Endothelial cell of umbilical vein (primary cell): ENCODE measurements around the gene TKFC. TPM values are rescaled to one million over a fixed set of nuclear protein-coding genes. Genes with fewer than 3 reads are reported as not detected.

Experiments
- BruUV-seq: library from RNA; stranded (reverse); fragments of 400-500 nt; replicated peaks from 2 replicates; lab custom pipeline; 2021; lab: Mats Ljungman, UMichigan
- CTCF ChIA-PET: fragments of 300-600, 350-600 bp; sonication (Branson Sonifier 250); formaldehyde crosslinking; loops from one replicate; lab custom pipeline; 2021; ENCODE audit warnings: antibody characterized with exemption, inconsistent platforms; lab: Charles Lee
- POLR2A ChIA-PET: fragments of 300-600, 350-600 bp; sonication (Branson Sonifier 250); formaldehyde crosslinking; loops from one replicate; lab custom pipeline; 2021; ENCODE audit warnings: antibody characterized with exemption, inconsistent platforms; lab: Charles Lee
- DNase-seq: peaks from one replicate; pipeline ENCODE4 v3.0.0-alpha.2; 2011; ENCODE audit warnings: low read depth, low spot score
- FAIRE-seq: peaks from 2 replicates; lab custom pipeline; 2011; peaks lifted over from hg19 to GRCh38; lab: Jason Lieb, UNC
- H2AFZ ChIP-seq: 2 replicates; pipeline ENCODE4 v1.6.0; 2012; ENCODE audit warnings: low read depth, low read length, control low read depth, inconsistent platforms
- H3K27ac ChIP-seq: 2 replicates; pipeline ENCODE4 v1.5.1; 2011; ENCODE audit warnings: low read depth, mild to moderate bottlenecking, control low read depth, low read length, moderate library complexity; ENCODE audit not compliant: insufficient read depth
- H3K27me3 ChIP-seq, 2 experiments: 2 replicates each; pipeline versions ENCODE4 v1.6.0 to v1.6.1; 2011; ENCODE audit warnings: low read length in 2 of 2, mixed read lengths in 1 of 2; ENCODE audit not compliant: control insufficient read depth in 2 of 2, insufficient read depth in 2 of 2
- H3K36me3 ChIP-seq, 2 experiments: 2 replicates in 1 of 2; 3 replicates in 1 of 2; pipeline ENCODE4 v1.5.1; 2011; ENCODE audit warnings: low read length in 2 of 2, mild to moderate bottlenecking in 1 of 2, moderate library complexity in 1 of 2; ENCODE audit not compliant: control insufficient read depth in 2 of 2, insufficient read depth in 2 of 2; ENCODE audit errors: extremely low read depth in 1 of 2
- H3K4me1 ChIP-seq: 3 replicates; pipeline ENCODE4 v1.5.1; 2011; ENCODE audit warnings: mild to moderate bottlenecking, low read length; ENCODE audit not compliant: control insufficient read depth, insufficient read depth; ENCODE audit errors: extremely low read depth
- H3K4me2 ChIP-seq: 2 replicates; pipeline ENCODE4 v1.6.1; 2011; ENCODE audit warnings: low read length, control low read depth, mixed read lengths; ENCODE audit not compliant: insufficient read depth
- H3K4me3 ChIP-seq, 3 experiments: fragments of 200-600 bp in 1 of 3; sonication (generic), shearing (Covaris generic) in 1 of 3; replicated peaks in 1 of 3; 2 replicates each; pipeline ENCODE4 v1.5.1; 2011 to 2016; ENCODE audit warnings: control low read depth in 3 of 3, low read length in 3 of 3, mild to moderate bottlenecking in 2 of 3, inconsistent platforms in 1 of 3, low read depth in 1 of 3, moderate library complexity in 1 of 3; ENCODE audit not compliant: insufficient read depth in 1 of 3
- H3K79me2 ChIP-seq: 2 replicates; pipeline ENCODE4 v1.6.0; 2012; ENCODE audit warnings: low read length, inconsistent platforms; ENCODE audit not compliant: control insufficient read depth, insufficient read depth
- H3K9ac ChIP-seq: replicated peaks from 2 replicates; pipeline ENCODE3; 2011; ENCODE audit warnings: low read length, control low read depth; ENCODE audit not compliant: insufficient read depth; ENCODE audit errors: extremely low read depth
- H3K9me1 ChIP-seq: replicated peaks from 3 replicates; pipeline ENCODE4 v1.6.0; 2011; ENCODE audit warnings: mild to moderate bottlenecking, low read length; ENCODE audit not compliant: control insufficient read depth, insufficient read depth; ENCODE audit errors: extremely low read depth
- H3K9me3 ChIP-seq: replicated peaks from 2 replicates; pipeline ENCODE4 v1.5.1; 2012; ENCODE audit warnings: low read length, inconsistent platforms; ENCODE audit not compliant: control insufficient read depth, insufficient read depth
- H4K20me1 ChIP-seq: replicated peaks from 2 replicates; pipeline ENCODE3; 2011; ENCODE audit warnings: mild to moderate bottlenecking, low read length; ENCODE audit not compliant: control insufficient read depth, insufficient read depth; ENCODE audit errors: extremely low read depth
- EZH2 ChIP-seq: IDR thresholded peaks from 2 replicates; pipeline ENCODE4 v1.6.1; 2012; ENCODE audit warnings: borderline replicate concordance, low read depth, mild to moderate bottlenecking, moderate library complexity, low read length, inconsistent platforms; ENCODE audit not compliant: severe bottlenecking
- FOS ChIP-seq: IDR thresholded peaks from 2 replicates; pipeline ENCODE4 v1.6.1; 2011; ENCODE audit warnings: mild to moderate bottlenecking, low read length, moderate library complexity, borderline replicate concordance; ENCODE audit not compliant: insufficient read depth
- GATA2 ChIP-seq: IDR thresholded peaks from 2 replicates; pipeline ENCODE4 v1.7.0; 2011; ENCODE audit warnings: low read depth, mild to moderate bottlenecking, moderate library complexity, mixed read lengths, low read length; ENCODE audit not compliant: insufficient read length, insufficient read depth
- JUN ChIP-seq: IDR thresholded peaks from 2 replicates; pipeline ENCODE4 v1.6.1; 2011; ENCODE audit warnings: borderline replicate concordance, low read depth; ENCODE audit not compliant: insufficient read length, insufficient read depth
- MAX ChIP-seq: IDR thresholded peaks from 2 replicates; pipeline ENCODE4 v1.6.1; 2011; ENCODE audit not compliant: insufficient read depth, insufficient read length
- MYC ChIP-seq: IDR thresholded peaks from one replicate; pipeline ENCODE4 v1.6.1; 2011; ENCODE audit warnings: mild to moderate bottlenecking, low read depth, low read length
- POLR2A ChIP-seq: IDR thresholded peaks from 2 replicates; pipeline ENCODE4 v1.6.1; 2012; ENCODE audit warnings: low read depth, mild to moderate bottlenecking, control low read depth, low read length
- POLR2AphosphoS5 ChIP-seq: IDR thresholded peaks from 2 replicates; pipeline ENCODE4 v1.6.1; 2012; ENCODE audit warnings: low read depth, mild to moderate bottlenecking, control low read depth, low read length, moderate library complexity; ENCODE audit not compliant: insufficient read depth
- dilution Hi-C: fragments of 300-500 bp; cut with MboI; formaldehyde crosslinking; loops from one replicate; pipeline ENCODE4 v1.15.0; 2019; ENCODE audit warnings: low sequenced_read_pairs; ENCODE audit not compliant: extremely low pct_ligation_motif_present
- intact Hi-C: fragments of 100-400 bp; cut with micrococcal nuclease; formaldehyde crosslinking; loops from one replicate; pipeline ENCODE4 v1.10.0; 2022
- polyA plus RNA-seq, 4 experiments: library from polyadenylated mRNA; depleted of rRNA in 3 of 4; stranded (reverse) in 3 of 4; unstranded in 1 of 4; fragments of >200 nt; gene quantifications; 2 replicates each; pipeline versions ENCODE4 v1.2.1 to v1.2.3, GENCODE V29; 2011 to 2012; ENCODE audit warnings: missing spikeins in 1 of 4
- total RNA-seq: library from RNA; stranded (reverse); gene quantifications from 2 replicates; pipeline ENCODE4 v1.2.3, GENCODE V29; 2021
- TF ChIP-seq, protein P1 (sequence below), 2 donors: IDR thresholded peaks; 1 replicate in 1 of 2; 2 replicates in 1 of 2; pipeline ENCODE4 v1.5.1; 2011; ENCODE audit warnings: low read length in 2 of 2, mild to moderate bottlenecking in 2 of 2, moderate library complexity in 2 of 2, control low read depth in 1 of 2, inconsistent platforms in 1 of 2, low read depth in 1 of 2; ENCODE audit not compliant: insufficient read depth in 1 of 2; ENCODE audit errors: extremely low read depth in 1 of 2

The TKFC gene
- total and polyA plus RNA-seq, 2 donors (not counting 3 experiments of a cell fraction or from before 2014, with no cell fraction given) = 30.8 to 31.7 TPM

GRCh38 chr11:61357894-61358239 lies 24.8 kb downstream of the TKFC start:
- no peaks in the 10 kb centered on the region for H4K20me1 ChIP-seq
- no peak overlapping the region for H2AFZ ChIP-seq
- intact Hi-C loops (no loop called here), dilution Hi-C loops (no loop called here)
- H3K79me2 ChIP-seq = peaks cover 10% of the 10 kb centered on the region
- peaks cover 0 to 8% of the 10 kb centered on the region in 2 experiments for H3K36me3 ChIP-seq
- no peaks in the 10 kb centered on the region for H3K27me3 ChIP-seq
- ChIA-PET CTCF (interaction anchor here (1.1 to 2.6 kb wide), 4 partner anchors 8 to 27 kb away, joined by 3 to 12 read pairs (median 4); no protein-coding TSS in a partner anchor), POLR2A (no interaction called here)
- TF ChIP-seq FOS (no peak), MAX (no peak), MYC (no peak), POLR2AphosphoS5 (no peak), GATA2 (no peak), JUN (no peak), POLR2A (no peak), EZH2 (no peak)
- TF ChIP-seq, protein P1, sequence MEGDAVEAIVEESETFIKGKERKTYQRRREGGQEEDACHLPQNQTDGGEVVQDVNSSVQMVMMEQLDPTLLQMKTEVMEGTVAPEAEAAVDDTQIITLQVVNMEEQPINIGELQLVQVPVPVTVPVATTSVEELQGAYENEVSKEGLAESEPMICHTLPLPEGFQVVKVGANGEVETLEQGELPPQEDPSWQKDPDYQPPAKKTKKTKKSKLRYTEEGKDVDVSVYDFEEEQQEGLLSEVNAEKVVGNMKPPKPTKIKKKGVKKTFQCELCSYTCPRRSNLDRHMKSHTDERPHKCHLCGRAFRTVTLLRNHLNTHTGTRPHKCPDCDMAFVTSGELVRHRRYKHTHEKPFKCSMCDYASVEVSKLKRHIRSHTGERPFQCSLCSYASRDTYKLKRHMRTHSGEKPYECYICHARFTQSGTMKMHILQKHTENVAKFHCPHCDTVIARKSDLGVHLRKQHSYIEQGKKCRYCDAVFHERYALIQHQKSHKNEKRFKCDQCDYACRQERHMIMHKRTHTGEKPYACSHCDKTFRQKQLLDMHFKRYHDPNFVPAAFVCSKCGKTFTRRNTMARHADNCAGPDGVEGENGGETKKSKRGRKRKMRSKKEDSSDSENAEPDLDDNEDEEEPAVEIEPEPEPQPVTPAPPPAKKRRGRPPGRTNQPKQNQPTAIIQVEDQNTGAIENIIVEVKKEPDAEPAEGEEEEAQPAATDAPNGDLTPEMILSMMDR (IDR thresholded peaks at IDR 0.05; ENCODE audit: extremely low read depth in 1 of 2, insufficient read depth in 1 of 2, low read depth in 1 of 2, low read length in 2 of 2) = no peak
- H3K4me1 ChIP-seq = peaks cover 12% of the 10 kb centered on the region
- no peak for DNase-seq
- H3K9ac ChIP-seq = no peak overlapping the region
- no peak overlapping the region for H3K4me2 ChIP-seq
- BruUV-seq = no TSS peak
- H3K4me3 ChIP-seq = no peak overlapping the region
- no peak overlapping the region for H3K27ac ChIP-seq
- no peaks in the 10 kb centered on the region for H3K9me1 ChIP-seq
- H3K9me3 ChIP-seq = no peaks in the 10 kb centered on the region
- no peak for FAIRE-seq
